KOPT-K1 (cell line): Measurements from ENCODE around the gene PLA2G4B.

Experiments used
- H3K27ac ChIP-seq: fragments of 200-600 bp; sonication (generic); 2 replicates; pipeline ENCODE4 v1.5.1; 2016; ENCODE audit warnings: antibody characterized with exemption, mild to moderate bottlenecking, low read depth, low read length; ENCODE audit not compliant: poor library complexity, severe bottlenecking
- H3K36me3 ChIP-seq: fragments of 200-600 bp; sonication (generic); 2 replicates; pipeline ENCODE4 v1.5.1; 2017; ENCODE audit warnings: antibody characterized with exemption, mild to moderate bottlenecking, low read length, moderate library complexity; ENCODE audit not compliant: insufficient read depth
- H3K9me3 ChIP-seq: fragments of 200-600 bp; sonication (generic); 2 replicates; pipeline ENCODE4 v1.5.1; 2017; ENCODE audit warnings: antibody characterized with exemption, low read length, mild to moderate bottlenecking; ENCODE audit not compliant: insufficient read depth, poor library complexity, severe bottlenecking

The PLA2G4B gene

DNA sequence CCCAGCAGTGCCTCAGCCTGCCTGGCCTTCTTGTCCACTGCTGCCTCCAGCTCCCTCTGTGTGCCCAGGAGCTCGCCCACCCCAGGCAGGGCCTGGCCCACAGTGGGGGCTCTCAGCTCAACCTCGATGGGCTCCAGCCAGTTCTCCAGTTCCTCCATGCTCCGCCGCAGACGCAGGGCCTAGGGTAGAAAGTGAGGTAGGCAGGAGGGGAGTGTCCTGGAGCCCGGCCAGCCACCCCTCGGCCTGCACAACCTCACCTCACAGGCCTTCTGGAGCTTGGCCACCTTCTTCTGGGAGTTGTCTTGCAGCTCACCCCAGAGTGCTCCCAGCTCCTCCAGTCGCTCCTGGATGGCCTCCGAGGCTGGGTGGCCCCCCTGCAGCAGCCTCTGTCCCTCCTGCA lies 18.7 kb downstream of the PLA2G4B start:
- no peaks in the 10 kb centered on the region for H3K36me3 ChIP-seq
- H3K27ac ChIP-seq: no peak overlapping the region
- H3K9me3 ChIP-seq: no peaks in the 10 kb centered on the region

DNA sequence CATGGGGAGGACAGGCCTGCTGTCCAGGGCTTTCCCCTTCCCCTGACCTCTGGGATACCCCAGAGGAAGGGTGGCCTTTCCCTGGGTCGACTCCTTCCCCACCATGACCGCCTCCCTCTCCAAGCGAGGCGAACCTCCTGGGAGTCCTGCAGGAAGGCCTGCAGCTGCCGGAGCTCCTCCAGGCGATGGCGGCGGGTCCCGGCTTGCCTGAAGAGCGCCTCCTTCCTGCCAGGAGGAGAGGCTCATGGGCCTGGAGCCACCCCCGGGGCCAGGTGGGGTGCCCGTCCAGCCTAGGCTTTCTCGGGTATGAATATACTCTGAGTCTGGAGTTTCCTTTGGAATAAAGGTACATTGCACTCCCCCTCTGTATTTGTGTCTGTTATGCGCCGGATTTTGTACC lies 20.1 kb downstream of the PLA2G4B start:
- H3K36me3 ChIP-seq: no peaks in the 10 kb centered on the region
- no peak overlapping the region for H3K27ac ChIP-seq
- H3K9me3 ChIP-seq: no peaks in the 10 kb centered on the region

GRCh38 chr15:41860049-41860828 lies 21.6 kb downstream of the PLA2G4B start:
- Histone ChIP-seq H3K9me3 (no peaks in the 10 kb centered on the region), H3K36me3 (no peaks in the 10 kb centered on the region), H3K27ac (no peak overlapping the region)

DNA sequence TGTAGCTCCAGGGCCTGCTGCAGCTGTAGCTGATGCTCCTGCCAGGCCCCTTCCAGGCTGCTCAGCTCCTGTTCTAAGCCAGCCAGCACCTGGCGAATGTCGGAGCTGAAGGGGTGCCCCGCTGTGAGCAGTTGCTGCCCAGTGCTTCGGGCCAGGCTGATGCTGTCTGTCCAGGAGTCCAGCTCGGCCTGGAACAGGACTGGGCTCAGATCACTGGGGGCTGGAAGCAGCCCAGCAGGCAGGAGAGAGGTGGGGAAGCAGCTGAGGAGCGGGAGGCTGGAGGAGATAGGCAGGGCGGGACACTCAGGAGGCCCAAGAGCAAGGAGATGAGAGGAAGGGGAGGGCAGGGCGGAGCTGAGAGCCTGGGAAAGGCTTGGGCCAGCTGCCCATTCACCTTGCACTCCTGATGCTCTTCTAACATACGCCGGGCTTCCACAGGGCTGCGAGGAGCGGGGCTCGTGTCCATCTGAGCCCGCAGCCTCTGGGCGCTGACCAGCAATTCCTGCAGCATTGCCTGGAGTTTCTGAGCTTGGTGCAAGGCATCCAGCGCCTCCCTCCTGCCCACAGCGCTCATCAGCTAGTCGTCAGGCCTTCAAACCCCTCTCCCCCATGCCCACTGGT lies 23.2 kb downstream of the PLA2G4B start:
- no peaks in the 10 kb centered on the region for H3K36me3 ChIP-seq

DNA sequence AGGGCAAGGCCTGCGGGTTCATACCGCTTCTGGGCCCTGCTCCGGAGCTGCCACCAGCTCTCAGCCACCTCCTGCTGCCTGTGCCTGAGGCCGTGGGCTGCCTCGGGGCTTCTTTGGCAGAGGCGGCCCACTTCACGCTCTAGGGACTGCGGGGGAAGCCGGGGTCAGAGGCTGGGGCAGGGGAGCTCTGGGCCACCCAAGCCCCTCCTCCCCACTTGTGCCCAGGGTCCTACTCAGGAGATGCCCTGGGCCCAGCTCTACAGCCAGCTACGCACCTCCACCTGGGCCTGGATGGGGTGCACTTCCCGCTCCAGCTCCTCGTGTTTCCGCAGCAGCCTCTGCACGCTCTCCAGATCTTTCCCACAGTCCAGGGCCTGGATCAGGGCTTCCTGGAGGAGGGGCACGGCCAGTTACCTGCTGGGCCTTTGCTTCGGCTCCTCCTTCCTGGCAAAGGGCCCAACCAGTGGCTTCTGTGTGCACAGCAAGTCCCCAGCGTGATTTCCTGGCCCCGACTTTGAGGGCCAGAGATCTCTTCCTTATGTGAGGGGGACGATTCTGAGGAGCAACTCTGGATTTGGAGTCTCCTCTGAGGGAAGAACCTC lies 24.0 kb downstream of the PLA2G4B start:
- Histone ChIP-seq H3K36me3 (no peaks in the 10 kb centered on the region), H3K9me3 (no peaks in the 10 kb centered on the region), H3K27ac (no peak overlapping the region)

More for the DNA sequence above, 23.2 kb downstream of the PLA2G4B start:
- no peaks in the 10 kb centered on the region for H3K9me3 ChIP-seq
- H3K27ac ChIP-seq: no peak overlapping the region

- Histone ChIP-seq H3K9me3 (no peaks in the 10 kb centered on the region), H3K27ac (no peak overlapping the region)
Observed at GRCh38 chr15:41865490-41866055, 26.9 kb downstream of the PLA2G4B start.

GRCh38 chr15:41866263-41866703 lies 27.6 kb downstream of the PLA2G4B start:
- Histone ChIP-seq H3K9me3 (no peaks in the 10 kb centered on the region), H3K27ac (no peak overlapping the region), H3K36me3 (no peaks in the 10 kb centered on the region)

More at GRCh38 chr15:41865490-41866055, 26.9 kb downstream of the PLA2G4B start:
- H3K36me3 ChIP-seq: no peaks in the 10 kb centered on the region

GRCh38 chr15:41866872-41867579 lies 28.4 kb downstream of the PLA2G4B start:
- H3K27ac ChIP-seq: no peak overlapping the region
- no peaks in the 10 kb centered on the region for H3K9me3 ChIP-seq
- no peaks in the 10 kb centered on the region for H3K36me3 ChIP-seq

DNA sequence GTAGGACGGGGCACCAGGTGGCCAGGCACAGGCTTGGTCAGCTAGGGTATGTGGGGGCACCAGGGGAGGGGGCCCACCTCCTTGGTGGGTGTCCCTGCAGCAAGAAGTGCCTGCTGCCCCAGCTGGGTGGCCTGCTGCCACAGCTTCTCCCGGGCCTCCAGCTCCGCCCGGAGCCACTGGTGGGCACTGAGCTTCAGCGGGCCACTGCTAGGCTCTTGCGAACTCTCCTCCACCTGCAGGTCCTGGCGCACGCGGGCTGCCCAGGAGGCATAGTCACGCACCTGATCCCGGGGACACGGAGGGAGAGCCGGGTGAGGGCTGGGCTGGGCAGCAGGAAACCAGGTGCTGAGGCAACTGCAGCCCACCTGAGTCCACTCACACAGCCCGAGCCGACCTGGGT lies 29.7 kb downstream of the PLA2G4B start:
- H3K9me3 ChIP-seq: no peaks in the 10 kb centered on the region
- H3K36me3 ChIP-seq: no peaks in the 10 kb centered on the region
- no peak overlapping the region for H3K27ac ChIP-seq

- Histone ChIP-seq H3K27ac (no peak overlapping the region), H3K9me3 (no peaks in the 10 kb centered on the region), H3K36me3 (no peaks in the 10 kb centered on the region)
Observed at GRCh38 chr15:41869770-41870688, 31.4 kb downstream of the PLA2G4B start.

GRCh38 chr15:41870689-41871081 lies 32.0 kb downstream of the PLA2G4B start:
- H3K9me3 ChIP-seq: no peaks in the 10 kb centered on the region
- H3K27ac ChIP-seq: no peak overlapping the region
- no peaks in the 10 kb centered on the region for H3K36me3 ChIP-seq

DNA sequence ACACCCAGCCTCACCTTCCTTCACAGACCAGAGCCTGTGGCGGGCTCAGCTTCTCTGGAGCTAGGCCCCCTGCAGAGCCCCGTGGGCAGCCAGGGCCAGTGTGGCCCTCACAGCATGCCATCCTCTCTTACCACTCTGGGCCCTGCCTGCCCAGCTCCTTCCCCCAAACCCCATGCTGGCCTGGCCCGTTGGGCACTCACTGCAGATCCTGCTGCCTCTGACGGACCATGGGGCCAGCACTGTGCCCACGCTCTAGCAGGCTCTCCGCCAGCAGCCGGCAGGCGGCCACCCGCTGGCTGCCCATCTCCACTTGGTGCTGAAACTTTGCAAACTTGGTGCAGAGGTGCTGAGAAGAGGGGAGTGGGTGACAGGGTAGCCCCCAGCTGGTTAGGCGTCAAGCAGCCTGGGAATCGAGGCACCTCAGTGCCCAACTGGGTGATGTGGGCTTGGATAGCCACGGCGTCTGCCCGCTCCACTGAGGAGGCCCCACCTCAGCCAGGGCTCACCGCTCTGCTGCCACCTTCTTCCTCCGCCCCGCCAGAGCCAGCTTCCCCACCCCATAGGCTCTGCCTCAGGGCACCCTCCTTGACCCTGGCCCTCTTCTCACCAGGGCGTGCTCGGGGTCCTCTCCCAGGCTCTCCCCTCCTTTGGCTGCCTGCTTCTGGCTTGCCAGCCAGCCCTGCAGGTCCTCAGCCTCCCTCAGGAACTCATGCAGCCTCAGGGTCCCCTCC lies 32.7 kb downstream of the PLA2G4B start:
- Histone ChIP-seq H3K9me3 (no peaks in the 10 kb centered on the region), H3K36me3 (no peaks in the 10 kb centered on the region), H3K27ac (no peak overlapping the region)

DNA sequence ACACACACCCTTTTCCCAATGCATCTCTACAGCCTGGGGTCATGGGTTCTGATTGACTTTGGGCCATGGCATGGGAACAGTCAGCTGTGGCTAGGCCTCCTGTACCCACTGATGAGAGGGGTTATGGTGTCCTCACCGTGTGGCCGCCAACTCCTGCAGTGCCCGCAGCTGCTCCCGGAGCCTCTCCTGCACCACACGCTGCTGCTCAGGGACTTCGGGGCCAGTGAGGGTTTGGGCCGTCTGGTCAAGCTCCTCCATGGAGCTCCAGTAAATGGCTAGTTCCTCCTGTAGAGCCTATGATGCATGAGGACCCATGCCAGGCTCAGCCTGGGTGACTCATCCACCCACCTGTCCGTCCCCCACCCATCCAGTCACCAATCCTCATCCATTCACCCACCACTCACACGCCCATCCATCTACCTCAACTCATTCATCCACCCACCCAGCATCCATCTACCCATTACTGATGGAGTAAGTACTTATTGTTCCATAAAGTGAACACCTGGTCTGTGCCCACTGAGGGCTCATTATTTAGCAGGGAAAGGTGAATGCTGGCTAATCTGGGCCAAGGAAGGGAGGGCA lies 33.6 kb downstream of the PLA2G4B start:
- H3K9me3 ChIP-seq: no peaks in the 10 kb centered on the region
- H3K36me3 ChIP-seq: no peaks in the 10 kb centered on the region
- no peak overlapping the region for H3K27ac ChIP-seq
